ENCODE measurements around the gene CC2D2A.
"Not testable (repeated sequence)": the region's sequence is repeated elsewhere in the genome, so short reads cannot be mapped to it uniquely, and the experiment has no call there.

CC2D2A gene

GRCh38 chr4:15470128-15470475 is 420 bp downstream of the CC2D2A start:
- no peak for DNase-seq

- no peak for DNase-seq
Observed at GRCh38 chr4:15476396-15476795, 6.7 kb downstream of the CC2D2A start.

DNA sequence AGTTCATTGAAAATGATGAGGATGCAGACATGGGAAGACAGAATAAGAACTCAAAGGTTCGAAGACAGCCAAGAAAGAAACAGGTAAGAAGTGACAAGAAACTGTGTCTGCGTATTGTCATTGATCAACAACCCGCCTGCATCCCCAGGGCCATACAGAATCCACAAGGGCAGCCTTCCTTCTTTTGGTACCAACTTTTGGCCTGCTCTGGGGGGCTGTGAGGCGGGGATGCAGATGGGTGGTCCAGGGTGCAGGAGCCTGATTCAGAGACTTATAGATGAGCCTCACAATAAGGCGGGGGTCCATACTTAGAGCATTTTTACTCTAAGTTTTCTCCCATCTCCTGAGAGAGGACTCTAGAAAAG is 9.0 kb downstream of the CC2D2A start:
- no peak for DNase-seq

GRCh38 chr4:15479089-15479912 is 9.6 kb downstream of the CC2D2A start:
- peak; percentile 51 for DNase-seq

GRCh38 chr4:15479913-15480185 is 10.2 kb downstream of the CC2D2A start:
- no peak for DNase-seq

- no peak for DNase-seq
Observed at GRCh38 chr4:15481961-15482745, 12.5 kb downstream of the CC2D2A start.

DNA sequence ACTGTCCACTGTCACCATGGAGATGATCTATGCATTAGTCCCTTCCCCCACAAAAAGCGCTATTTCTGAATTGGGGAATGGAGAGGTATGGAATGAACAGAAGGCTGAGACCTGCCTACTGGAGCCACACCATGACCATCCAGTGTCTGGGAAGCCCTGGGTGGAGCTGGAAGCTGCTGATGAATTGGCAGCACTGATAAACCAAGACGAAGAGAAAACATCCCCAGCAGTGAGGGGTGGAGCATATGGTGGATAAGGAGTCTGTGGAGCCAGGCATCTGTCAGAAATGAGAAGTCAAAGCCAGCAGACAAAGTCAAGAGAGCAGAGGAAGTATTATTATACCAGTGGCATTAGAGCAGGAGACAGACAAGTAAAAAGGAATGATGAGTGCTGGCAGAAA is 13.2 kb downstream of the CC2D2A start:
- DNase-seq = no peak

GRCh38 chr4:15488136-15488535 is 18.5 kb downstream of the CC2D2A start:
- no peak for DNase-seq

- DNase-seq = no peak
Observed at GRCh38 chr4:15488658-15489470, 19.2 kb downstream of the CC2D2A start.

GRCh38 chr4:15489551-15489950 is 19.9 kb downstream of the CC2D2A start:
- no peak for DNase-seq

- no peak for DNase-seq
Observed at GRCh38 chr4:15493411-15493810, 23.7 kb downstream of the CC2D2A start.

DNA sequence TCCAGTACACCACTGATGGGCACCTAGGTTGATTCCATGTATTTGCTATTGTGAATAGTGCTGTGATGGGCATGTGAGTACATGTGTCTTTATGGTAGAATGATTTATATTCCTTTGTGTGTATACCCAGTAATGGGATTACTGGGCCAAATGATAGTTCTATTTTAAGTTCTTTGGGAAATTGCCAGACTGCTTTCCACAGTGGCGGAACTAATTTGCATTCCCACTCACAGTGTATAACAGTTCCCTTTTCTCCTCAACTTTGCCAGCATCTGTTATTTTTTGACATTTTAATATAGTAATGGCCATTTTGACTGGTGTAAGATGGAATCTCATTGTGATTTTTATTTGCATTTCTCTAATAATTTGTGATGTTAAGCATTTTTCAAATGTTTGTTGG is 25.9 kb downstream of the CC2D2A start:
- DNase-seq = no peak

- DNase-seq = no peak
Observed at GRCh38 chr4:15498356-15498755, 28.7 kb downstream of the CC2D2A start.

GRCh38 chr4:15500701-15501100 is 31.0 kb downstream of the CC2D2A start:
- DNase-seq = no peak

DNA sequence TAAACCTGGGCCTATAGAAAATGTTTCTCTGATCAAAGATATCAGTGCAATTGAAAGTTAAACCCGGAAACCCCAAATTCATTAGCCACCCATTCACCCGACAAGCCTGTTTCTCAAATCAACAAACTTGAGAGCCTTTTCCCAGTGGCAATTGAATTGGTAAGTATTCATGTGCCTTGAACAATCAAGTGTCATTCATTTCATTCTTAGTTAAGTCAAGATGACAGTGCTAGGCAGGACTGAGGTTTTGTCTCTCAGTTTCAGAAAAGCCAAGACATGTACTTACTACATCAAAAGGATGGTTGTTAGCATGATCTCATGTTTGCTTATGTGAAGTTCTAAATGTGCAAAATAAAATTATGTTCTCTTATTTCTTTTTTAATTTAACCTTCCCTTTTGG is 32.3 kb downstream of the CC2D2A start:
- no peak for DNase-seq

GRCh38 chr4:15502384-15502783 is 32.7 kb downstream of the CC2D2A start:
- DNase-seq = no peak

- no peak for DNase-seq
Observed at GRCh38 chr4:15504041-15504440, 34.4 kb downstream of the CC2D2A start.

GRCh38 chr4:15506464-15506863 is 36.8 kb downstream of the CC2D2A start:
- no peak for DNase-seq

DNA sequence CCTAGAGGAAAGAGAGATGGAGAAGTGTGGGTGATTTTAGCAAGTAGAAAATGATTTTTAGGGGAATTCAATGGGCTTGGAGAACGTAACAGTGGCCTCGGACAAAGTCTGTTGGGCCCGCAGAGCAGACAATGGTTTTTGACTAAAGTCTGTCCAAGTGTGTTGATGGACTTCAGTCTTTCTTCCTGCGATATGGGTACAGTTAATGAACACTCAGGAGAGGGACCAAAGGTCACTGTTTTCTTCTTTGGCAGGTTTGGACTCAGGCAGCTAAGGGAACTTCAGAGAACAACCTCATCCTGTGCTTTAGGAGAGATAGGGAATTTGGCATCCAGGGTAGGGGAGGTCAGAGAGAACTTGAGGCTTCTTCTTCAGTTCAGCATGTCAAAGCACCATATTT is 38.0 kb downstream of the CC2D2A start:
- no peak for DNase-seq

DNA sequence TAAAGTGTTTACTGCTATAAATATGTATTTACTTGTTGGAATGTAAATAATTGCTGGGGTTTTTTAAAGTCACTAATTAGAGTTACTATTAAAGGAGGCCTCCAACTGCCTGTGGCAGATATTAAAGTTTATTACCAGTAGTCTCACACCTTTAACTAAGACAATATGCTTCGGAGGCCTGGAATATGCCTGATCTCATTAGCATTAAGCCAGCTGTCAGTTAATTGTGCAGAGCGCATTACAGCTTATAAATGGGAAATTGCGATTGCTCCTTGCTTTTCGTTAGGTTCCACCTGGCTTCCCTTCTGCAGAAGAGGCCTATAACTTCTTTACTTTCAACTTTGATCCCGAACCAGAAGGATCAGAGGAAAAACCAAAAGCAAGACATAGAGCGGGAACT is 41.3 kb downstream of the CC2D2A start:
- no peak for DNase-seq

DNA sequence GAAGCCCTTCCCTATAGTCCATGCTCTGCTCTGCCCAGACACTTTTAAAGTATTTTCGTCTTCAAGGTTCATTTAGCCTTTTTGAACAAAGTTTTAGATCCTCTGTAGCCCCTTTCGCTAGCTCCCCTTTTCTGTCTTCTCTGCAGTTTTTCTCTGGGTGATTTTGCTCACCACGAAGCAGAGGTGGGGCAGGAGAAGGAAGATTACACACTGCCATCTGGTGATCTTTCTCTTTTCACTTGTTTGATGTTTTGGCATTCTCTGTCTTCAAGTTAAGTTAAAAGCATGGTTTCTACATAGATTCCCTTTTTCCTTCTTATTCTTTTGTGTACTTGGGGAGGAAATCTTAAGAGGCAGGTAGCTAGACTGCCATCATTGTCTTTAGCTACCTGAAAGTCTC is 43.9 kb downstream of the CC2D2A start:
- DNase-seq = no peak

- no peak for DNase-seq
Observed at GRCh38 chr4:15515106-15515505, 45.4 kb downstream of the CC2D2A start.

DNA sequence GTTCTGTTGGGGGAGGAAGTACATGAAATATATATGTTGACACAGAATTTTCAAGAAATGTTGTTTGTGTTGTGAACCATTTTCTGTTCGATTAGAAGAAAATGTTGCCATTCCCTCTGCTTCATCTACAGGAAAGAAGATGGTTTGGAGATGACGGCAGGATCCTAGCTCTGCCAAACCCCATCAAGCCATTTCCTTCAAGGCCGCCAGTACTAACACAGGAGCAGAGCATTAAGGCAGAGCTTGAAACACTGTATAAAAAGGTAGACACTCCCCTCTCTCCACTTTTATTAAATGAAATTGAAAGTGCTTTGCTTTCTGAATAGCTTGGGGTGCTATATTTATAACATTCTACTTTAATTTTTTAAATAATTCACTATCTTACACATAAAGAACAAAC is 46.8 kb downstream of the CC2D2A start:
- DNase-seq = no peak

GRCh38 chr4:15517681-15518080 is 48.0 kb downstream of the CC2D2A start:
- DNase-seq = not testable (repeated sequence)

Measured in NCI-H510A treated with DMSO at 0.1 percent for 48 hours (cell line).